T-cell (primary cell): ENCODE results near the gene PLCB4. TPM values are rescaled to one million over a fixed set of nuclear protein-coding genes. Genes with fewer than 3 reads are reported as not detected.

ENCODE experiments used
- ATAC-seq, 4 experiments: fragments of 200-7000 bp in 3 of 4; fragments of 150-1000 bp in 1 of 4; cut with Tn5 transposase; replicated peaks in 1 of 4; 1 replicate in 3 of 4; 2 replicates in 1 of 4; pipeline ENCODE4 v1.10.0; 2021; ENCODE audit warnings: moderate library complexity in 3 of 4, mild to moderate bottlenecking in 2 of 4, moderate number of reproducible peaks in 1 of 4
- CTCF ChIA-PET, 2 donors: fragments of 300-600 bp; sonication (Branson Sonifier 250); formaldehyde crosslinking; loops; one replicate each; lab custom pipeline; 2022; ENCODE audit warnings: antibody characterized with exemption in 2 of 2; lab: Charles Lee
- POLR2A ChIA-PET, 2 donors: fragments of 300-600 bp; sonication (Branson Sonifier 250); formaldehyde crosslinking; loops; one replicate each; lab custom pipeline; 2022; ENCODE audit warnings: antibody characterized with exemption in 2 of 2; lab: Charles Lee
- DNase-seq, 35 experiments: peaks; one replicate each; pipeline versions ENCODE4 v3.0.0 to v3.0.0-alpha.2; 2013 to 2023
- H3K27ac ChIP-seq: one replicate; pipeline ENCODE4 v1.5.1; 2013; ENCODE audit warnings: low read length
- H3K27me3 ChIP-seq, 2 experiments: replicated peaks in 1 of 2; 1 replicate in 1 of 2; 2 replicates in 1 of 2; pipeline versions ENCODE4 v1.6.1 to v1.7.0; 2013; ENCODE audit warnings: low read length in 1 of 2, mixed read lengths in 1 of 2; ENCODE audit not compliant: control insufficient read depth in 2 of 2, insufficient read depth in 2 of 2; ENCODE audit errors: extremely low read depth in 1 of 2
- H3K36me3 ChIP-seq, 2 donors: 1 replicate in 1 of 2; 2 replicates in 1 of 2; pipeline versions ENCODE4 v1.6.1 to v1.7.0; 2013; ENCODE audit warnings: low read length in 1 of 2; ENCODE audit not compliant: control insufficient read depth in 2 of 2, insufficient read depth in 1 of 2; ENCODE audit errors: extremely low read depth in 1 of 2
- H3K4me1 ChIP-seq, 2 experiments: 1 replicate in 1 of 2; 2 replicates in 1 of 2; pipeline versions ENCODE4 v1.6.1 to v1.7.0; 2013; ENCODE audit warnings: low read length in 2 of 2, mixed read lengths in 1 of 2; ENCODE audit not compliant: insufficient read depth in 2 of 2, control insufficient read depth in 1 of 2; ENCODE audit errors: extremely low read depth in 1 of 2
- H3K4me3 ChIP-seq, 2 donors: 1 replicate in 1 of 2; 2 replicates in 1 of 2; pipeline versions ENCODE4 v1.5.1 to v1.7.0; 2013; ENCODE audit warnings: mild to moderate bottlenecking in 2 of 2, low read length in 1 of 2, moderate library complexity in 1 of 2; ENCODE audit not compliant: control insufficient read depth in 1 of 2; ENCODE audit errors: extremely low read depth in 1 of 2
- H3K9me3 ChIP-seq: 2 replicates; pipeline ENCODE4 v1.7.0; 2013
- H3K27ac Mint-ChIP-seq, 2 donors: one replicate each; pipeline ENCODE4 v1.8.0; 2020 to 2021; ENCODE audit warnings: mild to moderate bottlenecking in 2 of 2, mixed read lengths in 2 of 2
- H3K27me3 Mint-ChIP-seq, 2 donors: one replicate each; pipeline ENCODE4 v1.8.0; 2021 to 2022; ENCODE audit warnings: mixed read lengths in 2 of 2
- H3K36me3 Mint-ChIP-seq: one replicate; pipeline ENCODE4 v1.8.0; 2021; ENCODE audit warnings: mixed read lengths
- H3K4me1 Mint-ChIP-seq, 3 donors: one replicate each; pipeline ENCODE4 v1.8.0; 2020 to 2022; ENCODE audit warnings: mixed read lengths in 3 of 3, mild to moderate bottlenecking in 1 of 3
- H3K4me3 Mint-ChIP-seq, 3 donors: one replicate each; pipeline ENCODE4 v1.8.0; 2020 to 2022; ENCODE audit warnings: mild to moderate bottlenecking in 3 of 3, mixed read lengths in 3 of 3, moderate library complexity in 3 of 3
- H3K9me3 Mint-ChIP-seq, 3 donors: one replicate each; pipeline ENCODE4 v1.8.0; 2020 to 2022; ENCODE audit warnings: mixed read lengths in 3 of 3
- WGBS: methylation state at CpG from one replicate; pipeline ENCODE4 v1.1.5; 2013; ENCODE audit warnings: missing lambda C conversion rate; ENCODE audit not compliant: insufficient coverage; 5-methylcytosine and 5-hydroxymethylcytosine counted together
- total RNA-seq, 35 experiments: library from RNA in 6 of 35; stranded (reverse) in 6 of 35; fragments of 120-200 nt in 1 of 35; gene quantifications; one replicate each; pipeline versions ENCODE4 v1.2.1 to v1.2.4 and lab custom pipeline; 2013 to 2026

Gene PLCB4
- total RNA-seq, 5 donors from 2014 or later (not counting 1 experiment from before 2014, with no cell fraction given) = 0.06 to 0.07 TPM; not detected in 3

DNA sequence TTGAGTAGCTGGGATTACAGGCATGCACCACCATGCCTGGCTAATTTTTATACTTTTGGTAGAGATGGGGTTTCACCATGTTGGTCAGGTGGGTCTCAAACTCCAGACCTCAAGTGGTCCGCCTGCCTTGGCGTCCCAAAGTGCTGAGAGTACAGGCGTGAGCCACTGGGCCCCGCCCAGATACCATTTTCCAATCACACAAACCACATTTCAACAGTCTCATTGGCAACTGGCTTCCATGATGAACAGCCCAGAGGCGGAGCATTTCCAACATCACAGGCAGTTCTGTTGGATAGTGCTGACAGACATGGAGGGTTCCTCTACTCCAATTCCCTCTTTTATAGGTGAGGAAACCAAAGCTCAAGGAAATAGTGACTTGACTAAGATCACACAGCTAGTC, 43.9 kb upstream of the PLCB4 start:
- Mint-ChIP-seq H3K27me3 (no peaks in the 10 kb centered on the region), H3K4me1 (no peaks in the 10 kb centered on the region), H3K27ac (no peak overlapping the region), H3K4me3 (no peak overlapping the region), H3K36me3 (no peaks in the 10 kb centered on the region), H3K9me3 (peaks cover 2 to 8% (median 4%) of the 10 kb centered on the region in 3 donors)
- H3K9me3 ChIP-seq = no peaks in the 10 kb centered on the region
- no peak overlapping the region for H3K27ac ChIP-seq
- 80% methylated on average over 1 of the region's 5 CpGs for WGBS
- DNase-seq = no peak
- no peaks in the 10 kb centered on the region for H3K36me3 ChIP-seq
- ChIA-PET POLR2A (no interaction called here), CTCF (no interaction called here)
- no peaks in the 10 kb centered on the region for H3K27me3 ChIP-seq
- no peak overlapping the region for H3K4me3 ChIP-seq
- H3K4me1 ChIP-seq = no peaks in the 10 kb centered on the region
- no peak for ATAC-seq

DNA sequence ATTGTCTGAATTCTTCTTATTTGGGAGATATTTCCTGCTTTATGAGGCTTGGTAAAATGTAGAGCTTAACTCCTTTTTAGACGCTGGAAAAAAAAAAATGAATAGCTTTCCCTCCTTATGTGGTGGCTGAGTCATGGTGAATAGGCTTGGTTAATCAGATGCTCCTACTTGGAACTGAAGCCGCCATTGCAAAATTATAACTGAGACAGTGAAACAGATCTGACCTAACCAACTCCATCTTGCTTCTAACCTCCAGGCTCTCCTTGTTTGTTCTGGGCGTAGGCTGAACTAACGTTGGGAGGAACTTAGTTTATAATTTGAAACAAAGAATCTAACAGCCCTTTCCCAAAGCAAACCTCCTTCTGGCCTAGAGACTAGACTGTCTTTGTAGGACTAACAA, 43.2 kb upstream of the PLCB4 start:
- Histone ChIP-seq H3K27me3 (no peaks in the 10 kb centered on the region), H3K4me1 (no peaks in the 10 kb centered on the region), H3K4me3 (no peak overlapping the region), H3K36me3 (no peaks in the 10 kb centered on the region), H3K9me3 (no peaks in the 10 kb centered on the region), H3K27ac (no peak overlapping the region)
- Mint-ChIP-seq H3K27ac (no peak overlapping the region), H3K36me3 (no peaks in the 10 kb centered on the region), H3K4me1 (no peaks in the 10 kb centered on the region), H3K27me3 (no peaks in the 10 kb centered on the region), H3K4me3 (no peak overlapping the region), H3K9me3 (peaks cover 2 to 12% (median 4%) of the 10 kb centered on the region in 3 donors)
- no CpG with 5 or more reads among the region's 4 CpGs for WGBS
- DNase-seq (no peak), ATAC-seq (no peak)
- ChIA-PET CTCF (interaction anchor here in 1 of 2 donors (0.5 kb wide), 1 partner anchor 17 kb away, joined by 3 read pairs; no protein-coding TSS in a partner anchor), POLR2A (no interaction called here)

DNA sequence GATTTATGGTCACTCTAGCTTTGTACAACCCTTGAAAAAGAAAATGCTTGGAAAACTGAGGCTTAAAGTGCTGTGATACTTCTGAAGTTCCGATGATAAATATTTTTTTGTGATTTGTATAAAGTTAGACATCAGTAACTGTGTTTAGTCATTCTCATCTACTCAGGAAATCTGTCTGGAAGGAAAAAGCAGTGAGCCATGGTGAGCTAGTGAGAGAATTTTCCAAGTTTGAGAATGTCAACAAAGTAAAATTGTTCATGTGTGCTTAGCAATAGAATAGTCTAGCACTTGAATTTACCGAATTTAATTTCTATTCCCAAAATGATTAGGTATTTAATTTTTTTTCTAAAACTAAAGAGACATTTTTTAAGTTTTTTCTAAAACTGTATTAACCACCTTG, 41.3 kb upstream of the PLCB4 start:
- WGBS = no CpG with 5 or more reads among the region's 2 CpGs

DNA sequence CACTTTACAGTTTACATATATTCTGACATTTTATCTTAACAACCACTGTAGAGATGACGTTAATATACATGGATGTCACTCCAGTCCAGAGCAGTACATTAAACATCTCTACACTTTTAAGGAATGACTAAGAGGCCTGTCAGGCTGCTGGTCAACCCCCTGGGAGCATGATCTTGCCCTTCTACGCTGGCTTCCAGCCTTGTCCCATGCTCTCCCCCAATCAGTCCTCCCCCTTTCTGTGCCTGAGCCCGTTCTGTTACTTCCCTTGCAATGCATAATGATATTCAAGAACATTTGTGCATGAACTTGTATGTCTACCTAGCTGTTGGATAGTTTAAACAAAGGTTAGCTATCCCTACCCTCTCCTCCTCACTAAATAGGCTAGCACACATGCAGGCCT, 40.5 kb upstream of the PLCB4 start:
- Histone ChIP-seq H3K9me3 (no peaks in the 10 kb centered on the region), H3K4me1 (no peaks in the 10 kb centered on the region), H3K27me3 (no peaks in the 10 kb centered on the region), H3K36me3 (no peaks in the 10 kb centered on the region), H3K27ac (no peak overlapping the region), H3K4me3 (no peak overlapping the region)
- Mint-ChIP-seq H3K36me3 (no peaks in the 10 kb centered on the region), H3K27ac (no peak overlapping the region), H3K27me3 (no peaks in the 10 kb centered on the region), H3K9me3 (peaks cover 2 to 16% (median 3%) of the 10 kb centered on the region in 3 donors), H3K4me1 (no peaks in the 10 kb centered on the region), H3K4me3 (no peak overlapping the region)
- ChIA-PET CTCF (no interaction called here), POLR2A (no interaction called here)
- WGBS = 20% methylated on average over 1 of the region's 3 CpGs
- no peak for DNase-seq
- ATAC-seq = no peak

More for the DNA sequence above, 41.3 kb upstream of the PLCB4 start:
- no peak overlapping the region for H3K4me3 ChIP-seq
- no peaks in the 10 kb centered on the region for H3K27me3 ChIP-seq
- Mint-ChIP-seq H3K27me3 (no peaks in the 10 kb centered on the region), H3K27ac (no peak overlapping the region), H3K36me3 (no peaks in the 10 kb centered on the region), H3K4me1 (no peaks in the 10 kb centered on the region), H3K9me3 (peaks cover 0 to 12% (median 2%) of the 10 kb centered on the region in 3 donors), H3K4me3 (no peak overlapping the region)
- CTCF ChIA-PET = interaction anchor here in 1 of 2 donors (0.6 kb wide), 1 partner anchor 1995 kb away, joined by 5 read pairs; no protein-coding TSS in a partner anchor
- no peaks in the 10 kb centered on the region for H3K4me1 ChIP-seq
- H3K9me3 ChIP-seq = no peaks in the 10 kb centered on the region
- H3K36me3 ChIP-seq = no peaks in the 10 kb centered on the region
- POLR2A ChIA-PET = no interaction called here
- DNase-seq = no peak
- H3K27ac ChIP-seq = no peak overlapping the region
- ATAC-seq = no peak

DNA sequence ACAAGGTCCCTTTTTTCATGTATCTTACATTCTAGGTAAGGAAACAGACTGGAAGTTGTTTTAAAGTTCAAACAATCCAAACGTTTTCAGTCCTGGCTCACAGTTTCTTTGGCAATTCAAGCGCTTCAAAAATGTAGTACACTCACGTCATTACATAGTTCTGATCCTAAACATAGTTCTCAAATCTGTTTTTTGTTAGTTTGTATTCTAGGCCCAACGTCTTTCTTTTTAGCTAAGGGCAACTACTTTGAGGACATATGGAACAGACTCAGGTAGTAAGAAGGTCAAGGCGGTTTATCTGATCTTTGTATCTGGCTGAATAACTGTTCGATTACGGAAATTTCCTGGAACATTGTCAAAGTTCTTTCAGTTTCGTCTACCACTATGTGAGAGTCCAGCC, 36.9 kb upstream of the PLCB4 start:
- CTCF ChIA-PET = no interaction called here
- no peaks in the 10 kb centered on the region for H3K9me3 ChIP-seq
- POLR2A ChIA-PET = no interaction called here
- Mint-ChIP-seq H3K4me3 (no peak overlapping the region), H3K9me3 (peaks cover 4 to 18% (median 5%) of the 10 kb centered on the region in 3 donors), H3K27me3 (no peaks in the 10 kb centered on the region), H3K27ac (no peak overlapping the region), H3K36me3 (no peaks in the 10 kb centered on the region), H3K4me1 (no peaks in the 10 kb centered on the region)
- no peaks in the 10 kb centered on the region for H3K36me3 ChIP-seq
- DNase-seq (no peak), ATAC-seq (no peak)
- no peaks in the 10 kb centered on the region for H3K27me3 ChIP-seq
- no peak overlapping the region for H3K27ac ChIP-seq
- H3K4me3 ChIP-seq = no peak overlapping the region
- 85% methylated on average over 5 of the region's 8 CpGs for WGBS
- no peaks in the 10 kb centered on the region for H3K4me1 ChIP-seq

DNA sequence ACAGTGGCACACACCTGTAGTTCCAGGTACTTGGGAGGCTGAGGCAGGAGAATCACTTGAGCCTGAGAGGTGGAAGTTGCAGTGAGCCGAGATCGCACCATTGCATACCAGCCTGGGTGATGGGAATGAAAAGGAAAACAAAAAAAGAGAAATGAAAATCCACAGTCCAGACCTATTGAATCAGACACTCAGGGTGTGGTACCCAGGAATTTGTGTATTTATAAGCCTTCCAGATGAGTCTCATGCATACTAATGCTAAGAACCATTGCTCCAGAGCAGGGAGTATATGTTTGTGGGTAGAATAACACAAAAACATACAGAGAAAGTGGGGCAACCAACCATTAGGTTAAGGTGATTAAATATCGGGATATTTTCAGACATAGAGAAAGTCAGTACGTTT, 36.1 kb upstream of the PLCB4 start:
- no peak for DNase-seq
- H3K9me3 ChIP-seq = no peaks in the 10 kb centered on the region
- peaks cover 4 to 18% (median 6%) of the 10 kb centered on the region in 3 donors for H3K9me3 Mint-ChIP-seq
- no peak overlapping the region for H3K27ac Mint-ChIP-seq
- H3K27me3 Mint-ChIP-seq = no peaks in the 10 kb centered on the region
- H3K4me3 Mint-ChIP-seq = no peak overlapping the region
- ChIA-PET POLR2A (no interaction called here), CTCF (no interaction called here)
- 100% methylated on average over 2 of the region's 4 CpGs for WGBS
- H3K27me3 ChIP-seq = no peaks in the 10 kb centered on the region
- H3K36me3 Mint-ChIP-seq = no peaks in the 10 kb centered on the region
- H3K4me1 Mint-ChIP-seq = no peaks in the 10 kb centered on the region
- H3K4me1 ChIP-seq = no peaks in the 10 kb centered on the region
- H3K36me3 ChIP-seq = no peaks in the 10 kb centered on the region
- ATAC-seq = no peak
- H3K27ac ChIP-seq = no peak overlapping the region
- H3K4me3 ChIP-seq = no peak overlapping the region

DNA sequence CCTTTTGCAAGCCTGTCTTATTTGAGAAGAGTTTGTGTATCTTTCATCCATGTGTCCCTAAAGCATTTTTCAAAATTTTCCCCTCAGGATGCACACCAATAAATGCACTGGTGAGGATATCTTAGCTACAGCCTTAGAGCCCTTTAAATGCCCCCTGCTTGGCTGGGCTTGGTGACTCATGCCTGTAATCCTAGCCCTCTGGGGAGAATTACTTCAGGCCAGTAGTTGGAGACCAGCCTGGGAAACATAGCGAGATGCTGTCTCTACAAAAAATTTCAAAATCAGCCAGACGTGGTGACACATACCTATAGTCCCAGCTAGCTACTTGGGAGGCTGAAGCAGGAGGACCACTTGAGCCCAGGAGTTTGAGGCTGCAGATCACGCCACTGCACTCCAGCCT, 33.8 kb upstream of the PLCB4 start:
- Histone ChIP-seq H3K36me3 (no peaks in the 10 kb centered on the region), H3K27me3 (no peaks in the 10 kb centered on the region), H3K4me1 (no peaks in the 10 kb centered on the region), H3K9me3 (no peaks in the 10 kb centered on the region), H3K27ac (no peak overlapping the region), H3K4me3 (no peak overlapping the region)
- ChIA-PET POLR2A (interaction anchor here in 1 of 2 donors (0.6 kb wide), 1 partner anchor 23 kb away, joined by 3 read pairs; no protein-coding TSS in a partner anchor), CTCF (no interaction called here)
- H3K36me3 Mint-ChIP-seq = no peaks in the 10 kb centered on the region
- H3K4me1 Mint-ChIP-seq = no peaks in the 10 kb centered on the region
- 62% methylated on average over 2 of the region's 3 CpGs for WGBS
- peaks cover 4 to 15% (median 4%) of the 10 kb centered on the region in 3 donors for H3K9me3 Mint-ChIP-seq
- no peaks in the 10 kb centered on the region for H3K27me3 Mint-ChIP-seq
- H3K27ac Mint-ChIP-seq = no peak overlapping the region
- H3K4me3 Mint-ChIP-seq = no peak overlapping the region
- DNase-seq (no peak), ATAC-seq (no peak)
